PFSK-1 (cell line): Measurements from ENCODE around the gene FOXK1.

ENCODE experiments used
- POLR2AphosphoS5 ChIP-seq: IDR thresholded peaks from 2 replicates; pipeline ENCODE4 v1.6.1; 2012; ENCODE audit warnings: low read depth, mild to moderate bottlenecking, control low read depth, low read length, moderate library complexity
- TAF1 ChIP-seq: IDR thresholded peaks from 2 replicates; pipeline ENCODE4 v1.6.1; 2012; ENCODE audit warnings: low read length, control low read depth, borderline replicate concordance; ENCODE audit not compliant: insufficient read depth

DNA sequence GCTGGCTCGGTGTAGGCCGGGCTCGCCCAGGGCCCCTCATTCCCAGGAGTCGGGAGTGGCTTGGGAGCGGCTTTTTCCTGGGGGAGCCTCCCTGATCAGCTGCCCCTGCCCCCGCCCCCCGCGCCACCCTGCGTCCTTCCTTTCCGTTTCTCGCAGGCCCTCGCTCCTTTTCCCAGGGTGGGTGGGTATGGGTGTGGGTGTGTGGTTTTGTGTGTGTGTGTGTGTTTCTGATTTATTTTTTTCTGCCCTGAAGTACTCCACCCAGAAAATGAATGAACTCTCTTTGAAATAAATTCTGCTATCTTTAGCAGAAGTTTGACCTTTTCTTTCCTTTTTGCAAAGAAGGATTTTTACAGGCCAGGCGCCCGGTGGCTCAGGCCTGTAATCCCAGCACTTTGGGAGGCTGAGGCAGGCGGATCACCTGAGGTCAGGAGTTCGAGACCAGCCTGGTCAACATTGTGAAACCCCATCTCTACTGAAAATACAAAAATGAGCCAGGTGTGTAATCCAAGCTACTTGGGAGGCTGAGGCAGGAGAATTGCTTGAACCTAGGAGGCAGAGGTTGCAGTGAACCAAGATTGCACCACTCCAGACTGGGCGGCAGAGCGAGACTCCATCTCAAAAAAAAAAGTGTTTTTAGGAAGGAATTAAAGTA is 63.3 kb downstream of the FOXK1 start:
- TF ChIP-seq POLR2AphosphoS5 (peak; percentile 6; the same call in 1 of the 2 replicates), TAF1 (no peak)
